ENCODE results near the gene NR1H4. TPM values are rescaled to one million over a fixed set of nuclear protein-coding genes. Genes with fewer than 3 reads are reported as not detected.

NR1H4 gene
- total and polyA plus RNA-seq, 2 of the 13 experiments (the other 11 are each of a cell fraction or from before 2014, with no cell fraction given), result 27.3 to 114 TPM

GRCh38 chr12:100554608-100555077, 81.0 kb downstream of the NR1H4 start (continued):
- TF ChIP-seq HNF1A (IDR thresholded peaks at IDR 0.05; ENCODE audit: low read depth) (no peak), HNF1A (CRISPR knock-in tag; IDR thresholded peaks at IDR 0.05; ENCODE audit: borderline replicate concordance) (no peak), IRF1 (CRISPR knock-in tag; IDR thresholded peaks at IDR 0.05; ENCODE audit: low read depth) (no peak), NFATC3 (CRISPR knock-in tag; IDR thresholded peaks at IDR 0.05) (no peak), MAFK (conservative IDR thresholded peaks at IDR 0.05 in 1 of 2, IDR thresholded peaks at IDR 0.05 in 1 of 2; ENCODE audit: low read length in 2 of 2) (no peak), MAFF (IDR thresholded peaks at IDR 0.05; ENCODE audit: low read depth, low read length) (no peak), RFX5 (IDR thresholded peaks at IDR 0.05; ENCODE audit: low read depth, low read length) (no peak), ZNF160 (CRISPR knock-in tag; IDR thresholded peaks at IDR 0.05) (no peak), ZNF770 (CRISPR knock-in tag; IDR thresholded peaks at IDR 0.05) (no peak), ZNF143 (CRISPR knock-in tag; IDR thresholded peaks at IDR 0.05) (no peak), IRF9 (CRISPR knock-in tag; IDR thresholded peaks at IDR 0.05; ENCODE audit: borderline replicate concordance) (no peak), DDIT3 (CRISPR knock-in tag; IDR thresholded peaks at IDR 0.05) (no peak), ZNF646 (CRISPR knock-in tag; IDR thresholded peaks at IDR 0.05) (no peak), SSRP1 (CRISPR knock-in tag; IDR thresholded peaks at IDR 0.05) (no peak), PHF20 (CRISPR knock-in tag; IDR thresholded peaks at IDR 0.05) (no peak)
